HG03095 (cell line): ENCODE data around the gene HEBP2.

ENCODE experiments used
- ATAC-seq: cut with Tn5 transposase; IDR thresholded peaks from one replicate; pipeline ENCODE4 v1.9.1; 2021; ENCODE audit warnings: moderate library complexity; ENCODE audit not compliant: unreplicated experiment

HEBP2 gene

DNA sequence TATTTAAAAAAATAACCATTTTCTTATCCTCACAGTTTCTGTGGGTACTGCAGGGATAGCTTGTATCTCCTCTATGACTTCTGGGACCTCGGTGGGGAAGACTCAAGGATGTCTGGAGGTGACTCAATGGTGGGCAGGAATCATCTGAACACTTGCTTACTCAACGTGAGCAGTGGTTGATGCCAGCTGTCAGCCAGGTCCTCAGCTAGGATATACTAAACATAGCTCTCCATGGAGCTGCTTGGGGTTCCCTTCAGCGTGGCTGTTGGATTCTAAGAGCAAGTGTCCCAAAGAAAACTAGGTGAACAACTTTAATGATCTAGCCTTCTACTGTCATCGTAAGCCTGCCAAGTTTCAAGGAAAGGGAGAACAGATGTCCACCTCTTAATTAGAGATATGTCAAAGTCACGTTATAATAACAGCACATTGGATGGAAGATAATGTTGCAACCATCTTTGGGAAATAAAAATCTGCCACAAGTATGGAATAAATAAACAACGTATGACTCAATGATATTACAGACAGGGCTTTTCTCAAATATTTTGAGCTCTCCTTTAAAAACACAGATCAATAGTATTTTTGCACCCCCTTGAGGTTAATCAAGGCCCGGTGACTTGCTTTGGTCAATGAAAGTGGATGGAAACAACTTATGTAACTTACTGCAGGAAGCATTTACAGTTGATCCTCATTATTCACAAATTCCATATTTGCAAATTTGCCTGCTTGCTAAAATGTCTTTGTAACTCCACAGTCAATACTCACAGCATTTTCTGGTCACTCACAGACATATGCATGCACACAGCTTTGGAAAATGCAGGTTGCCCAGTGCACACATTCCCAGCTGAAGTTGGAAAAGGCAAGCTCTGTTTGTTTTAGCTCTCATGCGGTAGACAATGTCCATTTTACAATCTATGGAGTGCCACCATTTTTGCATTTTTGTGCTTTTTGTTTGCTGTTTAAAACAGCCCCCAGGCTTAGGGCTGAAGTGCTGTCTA lies 6.6 kb upstream of the HEBP2 start:
- ATAC-seq, result no peak

DNA sequence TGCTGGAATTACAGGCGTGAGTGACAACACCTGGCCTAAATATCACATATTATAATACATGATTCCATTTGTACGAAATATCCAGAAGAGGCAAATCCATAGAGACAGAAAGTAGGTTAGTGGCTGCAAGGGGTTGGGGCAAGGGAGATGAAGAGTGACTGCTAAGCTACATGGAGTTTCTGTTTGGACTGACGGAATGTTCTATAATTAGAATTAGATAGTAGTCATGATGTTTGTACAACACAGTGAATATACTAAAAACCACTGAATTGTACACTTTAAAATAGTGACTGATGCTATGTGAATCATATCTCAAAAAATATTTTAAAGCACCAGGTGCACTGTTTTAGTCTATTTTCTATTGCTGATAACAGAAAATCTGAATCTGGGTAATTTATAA lies 3.7 kb upstream of the HEBP2 start:
- no peak for ATAC-seq

DNA sequence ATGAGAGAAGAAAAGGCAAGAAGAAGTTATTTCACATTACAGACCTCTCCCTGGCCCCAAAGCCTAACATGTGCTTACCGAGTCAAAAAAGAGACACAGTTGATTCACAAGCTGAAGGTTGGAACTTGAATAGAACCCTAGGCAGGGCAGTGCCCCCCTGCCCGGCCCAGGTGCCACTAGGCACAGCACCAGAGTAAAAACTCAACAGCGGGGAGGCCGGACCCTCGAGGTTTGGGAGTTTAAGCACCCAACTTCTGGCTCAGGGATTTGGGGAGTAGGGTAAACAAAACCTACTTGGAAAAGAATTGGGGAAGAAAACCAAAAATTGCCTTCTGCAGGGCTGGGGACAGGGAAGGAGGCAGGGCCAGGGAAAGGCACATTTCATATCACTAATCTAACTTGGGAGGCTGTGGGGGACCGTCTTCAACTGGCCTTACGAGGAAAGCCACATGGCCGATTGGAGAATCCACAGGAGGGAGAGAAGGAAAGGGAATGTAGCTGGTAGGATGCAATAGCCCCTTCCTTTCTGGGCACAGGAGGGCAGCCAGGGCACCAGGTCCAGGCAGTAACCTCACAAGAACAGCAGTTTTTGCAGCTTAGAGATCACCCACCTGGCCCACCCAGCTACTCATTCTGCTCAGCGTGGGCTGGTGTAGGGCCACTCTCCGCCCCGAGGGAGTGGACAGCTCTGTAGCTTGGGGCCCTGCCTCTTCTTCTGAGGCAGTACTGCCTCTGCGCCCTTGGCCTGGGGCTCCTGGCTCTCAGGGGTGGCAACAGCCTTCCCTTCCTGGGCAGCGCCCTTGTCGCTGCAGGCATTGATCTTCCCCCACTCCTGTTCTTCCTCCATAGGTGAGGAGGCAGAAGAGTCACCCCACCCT lies 1.8 kb upstream of the HEBP2 start:
- ATAC-seq, result no peak

DNA sequence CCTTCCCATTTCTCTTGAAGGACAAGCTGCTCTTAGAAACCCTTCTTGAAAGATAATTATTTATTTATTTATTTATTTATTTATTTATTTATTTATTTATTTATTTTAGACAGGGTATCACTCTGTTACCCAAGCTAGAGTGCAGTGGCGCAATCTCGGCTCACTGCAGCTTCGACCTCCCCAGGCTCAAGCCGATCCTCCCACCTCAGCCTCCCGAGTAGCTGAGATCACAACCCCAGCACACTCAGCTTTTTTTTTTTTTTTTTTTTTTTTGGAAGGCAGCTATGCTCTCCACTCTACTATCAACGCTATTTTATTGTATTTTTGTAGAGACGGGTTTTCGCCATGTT lies 1.2 kb upstream of the HEBP2 start:
- no peak for ATAC-seq

DNA sequence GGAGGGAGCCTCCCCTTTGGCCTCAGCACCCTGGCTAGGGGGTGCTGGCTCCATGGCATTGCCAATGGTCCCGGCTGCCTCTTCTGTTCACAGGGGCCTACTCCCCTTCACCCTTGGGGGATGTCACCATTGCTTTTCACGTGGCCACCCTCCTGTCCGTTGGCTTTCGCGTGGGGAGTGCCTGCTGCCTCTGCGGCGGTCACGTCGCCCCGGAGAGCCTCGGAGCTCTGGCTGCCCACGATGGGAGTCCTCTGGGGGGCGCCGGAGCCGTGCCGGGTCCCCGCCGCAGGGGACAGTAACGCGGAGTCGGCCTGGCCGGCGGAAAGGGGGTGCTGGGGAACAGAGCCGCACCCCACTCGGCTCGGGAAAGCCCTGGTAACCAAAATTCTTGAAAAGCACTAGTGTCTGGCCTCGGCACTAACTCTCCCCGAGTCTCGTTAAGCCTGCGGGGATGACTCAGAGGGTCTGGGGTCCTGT lies 661 bp upstream of the HEBP2 start:
- ATAC-seq, result peak; percentile 15

DNA sequence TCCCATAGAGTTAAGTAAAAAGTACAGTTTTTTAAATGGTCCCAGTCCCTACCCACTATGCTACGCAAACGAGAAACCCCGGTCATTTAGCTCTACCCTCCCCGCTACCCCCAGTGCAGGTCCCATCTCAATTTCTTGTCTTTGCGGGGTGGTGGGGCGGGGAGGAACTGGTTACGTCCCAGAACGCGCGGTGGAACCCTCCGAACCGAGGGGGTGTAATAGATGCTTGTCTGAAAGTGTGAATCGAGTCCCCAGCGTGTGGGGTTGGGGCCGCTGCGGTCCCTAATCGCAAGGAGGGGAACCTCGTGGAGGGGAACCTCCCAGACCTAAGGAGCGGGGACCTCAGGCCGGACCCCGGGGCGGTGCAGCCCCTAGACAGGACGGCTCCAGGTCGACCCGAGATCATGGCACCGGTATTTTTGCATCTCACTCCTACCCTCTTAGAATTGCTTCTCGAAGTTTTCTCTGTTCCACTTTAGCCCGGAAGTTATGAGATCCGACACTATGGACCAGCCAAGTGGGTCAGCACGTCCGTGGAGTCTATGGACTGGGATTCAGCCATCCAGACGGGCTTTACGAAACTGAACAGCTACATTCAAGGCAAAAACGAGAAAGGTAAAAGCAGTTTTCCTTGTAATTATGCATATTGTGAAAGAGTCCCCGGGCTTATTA lies 779 bp downstream of the HEBP2 start:
- no peak for ATAC-seq

DNA sequence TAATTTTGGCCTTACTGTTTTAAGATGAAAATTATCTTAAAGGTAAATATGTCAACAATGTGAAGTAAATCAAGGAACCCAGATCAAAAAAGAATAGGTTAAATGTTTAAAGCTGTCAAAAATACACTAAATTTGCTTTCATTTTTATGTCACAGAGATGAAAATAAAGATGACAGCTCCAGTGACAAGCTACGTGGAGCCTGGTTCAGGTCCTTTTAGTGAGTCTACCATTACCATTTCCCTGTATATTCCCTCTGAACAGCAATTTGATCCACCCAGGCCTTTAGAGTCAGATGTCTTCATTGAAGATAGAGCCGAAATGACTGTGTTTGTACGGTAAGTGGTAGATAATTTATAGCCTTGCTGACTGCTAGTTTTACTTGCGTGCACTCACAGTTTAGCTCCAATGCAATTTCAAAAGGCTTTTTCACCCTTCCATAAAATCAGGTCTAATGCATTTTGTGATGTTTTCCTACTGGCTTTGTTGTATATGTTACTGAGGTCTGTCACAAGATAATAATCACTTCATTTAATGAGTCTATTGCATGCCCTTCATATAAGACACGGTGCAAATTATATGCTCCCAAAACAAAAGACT lies 1.9 kb downstream of the HEBP2 start:
- no peak for ATAC-seq

DNA sequence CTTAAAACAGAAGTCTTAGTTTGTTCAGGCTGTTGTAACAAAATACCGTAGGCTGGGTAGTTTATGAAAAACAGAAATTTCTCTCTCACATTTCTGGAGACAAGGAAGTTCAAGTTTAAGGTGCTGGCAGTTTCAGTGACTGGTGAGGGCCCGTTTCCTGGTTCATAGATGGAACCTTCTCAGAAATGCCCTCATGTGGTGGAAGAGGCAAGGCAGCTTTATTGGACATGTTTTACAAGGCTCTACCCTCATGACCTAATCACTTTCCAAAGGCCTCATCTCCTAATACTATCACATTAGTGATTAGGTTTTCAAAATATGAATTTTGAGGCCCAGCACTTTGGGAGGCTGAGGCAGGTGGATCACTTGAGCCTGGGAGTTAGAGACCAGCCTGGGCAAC lies 2.4 kb downstream of the HEBP2 start:
- no peak for ATAC-seq

DNA sequence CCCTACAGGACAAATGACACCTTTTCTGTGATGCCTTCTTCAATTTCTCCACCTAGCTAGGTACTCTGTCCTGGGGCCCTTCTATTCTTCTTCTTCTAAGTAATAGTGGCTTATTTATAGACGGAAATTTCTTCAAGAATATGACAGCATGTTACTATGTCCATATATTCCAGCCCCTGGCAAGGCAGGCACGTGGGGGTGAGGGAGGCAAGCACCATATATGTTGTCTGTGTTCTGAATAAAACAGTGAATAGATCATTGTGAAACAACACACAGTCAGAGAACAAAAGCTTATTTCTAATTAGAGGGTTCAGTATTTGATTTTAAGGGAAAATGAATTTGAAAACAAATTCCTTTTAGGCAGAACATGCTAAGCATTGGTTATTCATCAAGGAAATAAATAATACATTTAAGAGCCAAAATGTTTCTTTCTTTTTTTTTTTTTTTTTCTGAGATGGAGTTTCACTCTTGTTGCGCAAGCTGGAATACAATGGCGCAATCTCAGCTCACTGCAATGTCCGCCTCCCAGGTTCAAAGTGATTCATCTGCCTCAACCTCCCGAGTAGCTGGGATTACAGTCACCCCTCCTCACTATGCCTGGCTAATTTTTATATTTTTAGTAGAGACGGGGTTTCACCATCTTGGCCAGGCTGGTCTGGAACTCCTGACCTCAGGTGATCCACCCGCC lies 6.2 kb downstream of the HEBP2 start:
- ATAC-seq, result no peak

DNA sequence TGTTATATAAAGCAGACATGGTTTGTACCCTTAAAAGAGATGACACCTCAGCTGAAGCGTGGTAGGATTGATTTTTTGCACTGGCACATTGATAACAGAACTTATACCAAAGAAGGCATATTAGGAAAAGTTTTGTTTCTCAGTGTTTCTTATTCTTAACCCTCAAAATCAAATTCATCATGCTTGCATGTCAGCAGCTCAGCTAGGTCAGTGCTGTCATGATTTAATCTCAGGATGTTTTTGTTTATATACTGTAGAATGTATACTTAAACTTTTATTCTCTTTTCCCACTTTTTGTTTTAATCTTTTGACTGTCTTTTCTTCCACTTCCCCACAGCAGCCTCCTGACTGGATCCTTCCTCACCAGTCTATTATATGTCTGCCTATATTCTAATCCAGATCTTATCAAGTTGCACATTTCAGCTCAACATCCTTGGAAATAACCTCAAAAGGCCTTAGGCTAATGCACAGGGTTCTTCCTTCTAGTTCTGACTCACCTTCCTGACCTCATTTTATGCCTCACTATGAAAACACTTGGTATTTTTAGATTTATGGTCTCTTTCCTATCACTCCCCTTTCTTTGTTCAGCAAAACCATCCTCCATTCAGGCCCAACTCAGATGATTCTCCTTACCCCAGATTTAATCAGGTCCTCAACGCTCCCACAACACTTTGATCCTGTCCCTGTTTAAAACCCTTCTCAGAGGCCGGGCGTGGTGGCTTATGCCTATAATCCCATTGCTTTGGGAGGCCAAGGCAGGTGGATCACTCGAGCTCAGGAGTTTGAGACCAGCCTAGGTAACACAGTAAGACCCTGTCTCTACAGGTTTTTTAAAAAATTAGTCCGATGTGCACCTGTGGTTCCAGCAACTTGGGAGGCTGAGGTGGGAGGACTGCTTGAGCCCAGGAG lies 7.2 kb downstream of the HEBP2 start:
- ATAC-seq, result peak; percentile 66

DNA sequence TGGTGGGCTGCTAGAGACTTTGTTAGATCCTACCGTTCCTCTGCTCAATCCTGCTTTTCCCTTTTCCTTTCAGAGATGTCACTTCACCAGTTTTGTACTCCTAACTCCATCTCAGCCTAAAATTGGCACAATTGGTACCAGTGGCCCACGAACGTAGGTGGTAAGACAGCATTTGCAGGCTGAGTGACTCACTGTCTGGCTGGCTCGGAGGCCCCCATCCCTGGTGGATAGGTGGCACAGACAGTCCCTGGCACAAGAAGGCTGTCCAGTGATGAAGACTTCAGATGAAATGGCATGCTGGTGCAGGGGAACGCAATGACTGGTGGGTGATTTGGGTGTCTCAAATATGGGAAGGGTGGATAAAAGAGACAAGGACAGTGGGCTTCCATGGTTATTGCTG lies 11.1 kb downstream of the HEBP2 start:
- no peak for ATAC-seq

DNA sequence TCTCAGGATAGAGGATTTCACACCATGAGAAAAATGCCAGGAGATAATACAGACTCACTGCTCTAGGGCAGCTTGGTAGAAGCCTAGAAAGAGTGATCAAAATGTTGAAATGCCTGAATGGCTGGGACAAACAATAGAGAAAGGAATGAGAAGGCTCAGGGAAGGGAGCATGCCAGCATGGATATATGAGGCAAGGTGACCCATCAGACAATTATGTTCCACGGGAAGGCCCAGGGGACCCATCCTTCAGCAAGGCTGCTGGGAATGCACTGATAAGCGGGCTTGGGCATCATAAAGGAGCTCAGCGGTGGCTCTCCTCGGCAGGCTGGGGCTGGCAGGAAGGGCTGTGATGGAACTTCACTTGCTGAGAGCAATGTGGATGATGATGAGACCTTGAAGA lies 12.2 kb downstream of the HEBP2 start:
- no peak for ATAC-seq

DNA sequence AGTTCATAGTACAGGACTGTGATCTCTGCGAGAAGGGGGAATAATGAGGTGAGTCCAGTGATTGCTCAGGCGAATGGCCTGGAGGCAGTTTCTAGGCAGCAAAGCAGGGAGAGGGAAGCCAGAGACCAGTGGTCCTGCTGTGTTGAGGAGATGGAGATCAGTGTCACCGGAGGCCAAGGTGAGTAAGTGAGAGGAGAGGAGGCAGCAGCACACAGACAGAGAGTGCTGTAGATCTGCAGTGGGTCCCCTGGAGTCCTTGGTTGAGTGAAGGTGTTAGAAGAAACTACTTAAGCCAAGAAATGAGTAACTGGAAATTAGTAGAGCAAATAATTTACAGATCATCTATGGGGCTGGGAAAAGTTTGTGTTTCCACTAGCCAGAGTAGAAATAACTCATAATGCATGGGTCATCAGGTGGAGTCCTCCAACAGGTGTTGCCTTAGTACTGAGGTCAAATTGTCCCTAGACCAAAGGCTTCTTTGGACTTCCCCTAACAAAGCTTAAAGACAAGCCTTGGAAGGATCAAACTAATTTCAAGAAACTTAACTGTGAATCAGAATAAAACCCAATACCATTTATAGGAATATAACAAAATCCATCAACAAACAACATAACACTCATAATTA lies 13.6 kb downstream of the HEBP2 start:
- ATAC-seq, result no peak

DNA sequence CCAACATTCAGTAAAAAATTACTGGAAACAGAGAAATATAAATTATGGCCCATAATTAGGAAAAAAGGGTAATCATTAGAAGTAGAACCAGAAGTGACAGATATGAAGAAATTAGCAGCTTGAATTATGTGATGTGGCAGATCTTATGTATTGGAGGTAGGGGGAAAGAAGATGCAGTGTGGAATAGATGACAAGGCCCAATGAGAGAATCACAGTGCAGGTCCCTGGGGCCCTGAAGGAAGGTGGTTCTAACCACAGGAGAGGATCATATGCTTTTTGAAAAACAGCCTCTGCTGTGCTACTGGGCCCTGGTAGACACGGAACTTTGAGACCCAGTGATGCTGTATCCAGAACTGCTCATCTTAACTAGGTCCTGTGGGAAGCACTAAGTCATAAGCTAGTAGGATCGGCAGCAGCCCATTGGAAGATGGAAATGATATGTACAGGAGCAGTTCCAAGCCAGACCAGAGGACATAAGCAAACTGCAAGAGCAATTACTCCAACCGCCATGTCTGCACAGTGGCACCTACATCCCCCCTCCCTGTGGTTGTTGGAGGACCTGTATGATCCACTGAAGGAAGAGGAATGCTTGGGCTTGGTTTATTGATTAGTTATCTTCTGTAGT lies 14.2 kb downstream of the HEBP2 start:
- ATAC-seq, result no peak

DNA sequence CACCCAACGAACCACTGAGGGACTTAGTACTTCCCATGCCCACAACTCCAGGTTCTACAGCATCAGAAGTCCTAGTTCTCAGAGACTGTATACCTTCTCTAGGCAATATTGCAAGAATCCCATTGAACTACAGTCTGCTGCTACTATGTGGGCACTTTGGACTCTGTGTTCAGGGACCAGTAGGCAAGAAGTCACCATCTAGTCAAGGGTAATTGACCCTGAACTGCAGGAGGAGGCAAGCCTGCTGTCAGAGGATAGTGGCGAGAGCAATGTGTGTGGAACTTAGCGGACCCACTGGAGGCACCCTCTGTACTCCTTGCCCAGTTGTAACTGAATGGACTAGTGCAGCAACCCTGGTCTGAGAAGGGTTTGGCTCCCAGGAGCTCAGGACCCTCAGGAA lies 15.7 kb downstream of the HEBP2 start:
- ATAC-seq, result no peak

DNA sequence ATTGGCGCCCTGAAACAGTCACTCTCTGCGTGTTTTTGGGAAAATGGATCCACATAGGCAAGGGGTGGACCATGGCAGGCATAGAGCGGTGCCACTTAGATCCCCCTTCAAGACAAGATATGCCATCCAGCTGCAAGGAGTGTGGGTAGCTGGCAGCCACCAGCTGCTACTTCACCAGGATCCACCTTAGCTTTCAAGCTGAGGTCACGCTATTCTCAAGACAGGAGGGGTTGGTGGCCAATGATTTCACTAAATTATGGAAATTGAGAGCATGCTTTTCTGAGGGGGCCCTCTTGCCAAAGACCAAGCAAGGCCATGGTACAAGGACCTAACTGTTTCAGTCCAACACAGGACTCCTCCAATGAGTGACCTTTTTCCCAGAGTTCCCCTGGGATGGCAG lies 16.3 kb downstream of the HEBP2 start:
- no peak for ATAC-seq

DNA sequence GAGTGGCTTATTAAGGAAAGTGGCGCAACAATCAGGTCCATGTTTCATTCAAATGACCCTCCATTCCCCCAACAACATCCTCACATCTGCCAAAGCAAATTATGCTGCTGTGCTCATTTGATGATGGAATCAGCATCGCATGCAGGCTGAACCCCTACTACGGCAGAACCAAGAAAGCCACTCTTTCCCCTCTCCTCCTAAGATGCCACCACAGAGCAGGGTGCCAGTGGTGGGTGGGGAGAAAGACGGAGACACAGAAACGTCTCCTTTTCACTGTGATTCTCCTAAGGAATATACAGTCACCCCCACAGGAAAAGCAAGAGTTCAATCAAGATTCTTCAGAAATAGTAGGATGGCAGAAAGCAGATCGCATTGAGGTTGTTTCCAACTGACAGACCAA lies 17.1 kb downstream of the HEBP2 start:
- ATAC-seq, result no peak

DNA sequence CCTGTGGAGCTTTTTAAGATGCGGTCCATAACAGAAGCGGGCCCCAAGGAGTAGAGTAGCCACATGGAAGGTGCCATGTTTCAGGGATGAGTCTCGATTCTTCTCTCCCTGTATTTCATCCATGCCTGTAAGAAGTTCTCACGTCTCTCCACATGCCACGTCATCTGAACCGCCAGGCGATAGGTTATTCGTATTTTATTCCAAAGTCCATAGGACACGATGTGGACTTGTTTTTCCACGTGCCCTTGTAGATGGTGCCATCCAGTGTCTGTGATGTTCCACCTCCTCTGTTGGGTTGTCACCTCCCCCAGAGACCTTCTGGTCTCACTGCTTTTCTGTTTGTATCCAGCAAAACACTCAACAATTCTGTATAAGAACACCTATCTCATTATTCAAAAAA lies 17.6 kb downstream of the HEBP2 start:
- no peak for ATAC-seq
